GM12873 (cell line): Measurements from ENCODE around the gene CD99L2.

Experiments used
- CTCF ChIP-seq: IDR thresholded peaks from 2 replicates; pipeline ENCODE4 v1.5.1; 2012; ENCODE audit warnings: low read depth, mild to moderate bottlenecking, moderate library complexity, low read length, control low read depth; ENCODE audit not compliant: insufficient read depth; ENCODE audit errors: missing control alignments

Gene CD99L2

DNA sequence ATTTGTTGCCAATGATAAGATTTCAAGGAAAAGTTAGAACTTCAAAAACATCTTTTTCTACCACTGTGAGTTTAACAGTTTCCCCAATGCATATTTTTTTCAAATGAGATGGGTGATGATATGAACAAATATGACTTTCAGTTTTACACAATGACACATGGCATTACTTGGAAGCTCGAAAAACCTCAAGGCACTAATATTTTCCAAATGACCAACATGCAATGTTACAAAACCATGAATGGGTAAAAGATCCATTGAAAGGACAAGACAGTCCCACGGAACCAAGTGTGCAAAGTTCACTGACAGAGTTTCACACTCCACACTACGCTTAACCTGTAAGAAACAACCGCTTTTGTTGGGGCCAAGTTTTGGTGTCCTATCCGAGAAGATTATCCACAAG is 84.5 kb downstream of the CD99L2 start:
- TF ChIP-seq CTCF = no peak

GRCh38 chrX:150806827-150807226 is 91.6 kb downstream of the CD99L2 start:
- no peak for TF ChIP-seq CTCF

DNA sequence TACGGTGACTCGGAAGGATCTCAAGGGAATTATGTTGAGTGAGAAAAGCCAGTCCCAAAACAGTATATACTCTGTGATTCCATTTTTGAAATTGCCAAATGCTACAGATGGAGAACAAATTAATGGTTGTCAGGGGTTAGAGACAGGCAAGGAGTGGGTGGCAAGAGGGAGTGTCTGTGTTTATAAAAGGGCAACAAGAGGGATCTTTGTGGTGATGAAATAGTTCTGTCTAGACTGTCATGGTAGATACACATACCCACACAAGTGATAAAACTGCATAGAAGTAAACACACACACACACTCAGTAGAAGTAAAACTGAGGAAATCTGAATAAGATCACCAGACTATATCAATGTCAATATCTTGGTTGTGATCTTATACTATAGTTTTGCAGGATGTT is 92.7 kb downstream of the CD99L2 start:
- no peak for TF ChIP-seq CTCF

DNA sequence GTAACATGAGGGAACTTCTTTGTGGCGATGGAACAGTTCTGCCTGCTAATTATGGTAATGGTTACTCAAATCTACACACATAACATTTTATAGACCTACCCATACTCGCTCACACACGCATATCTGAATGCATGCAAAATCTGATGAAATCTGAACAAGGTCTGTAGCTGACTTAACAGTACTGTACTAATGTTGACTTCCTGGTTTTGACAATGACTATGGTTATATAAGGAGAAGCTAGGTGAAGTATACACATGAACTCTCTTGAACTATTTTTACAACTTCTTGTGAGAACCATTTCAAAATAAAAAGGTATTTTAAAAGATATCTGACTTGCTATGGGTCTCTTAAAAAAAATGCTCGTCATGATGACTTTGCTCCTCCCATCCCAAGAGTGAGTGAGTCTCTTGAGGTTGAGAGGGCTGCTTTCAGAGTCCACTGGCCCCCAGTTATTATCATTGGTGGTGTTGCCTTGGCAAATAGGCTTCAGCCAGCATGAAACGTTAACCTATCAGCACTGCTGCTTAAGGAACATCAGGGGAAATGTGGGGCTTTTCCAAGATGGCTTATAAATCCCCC is 105.4 kb downstream of the CD99L2 start:
- no peak for TF ChIP-seq CTCF

DNA sequence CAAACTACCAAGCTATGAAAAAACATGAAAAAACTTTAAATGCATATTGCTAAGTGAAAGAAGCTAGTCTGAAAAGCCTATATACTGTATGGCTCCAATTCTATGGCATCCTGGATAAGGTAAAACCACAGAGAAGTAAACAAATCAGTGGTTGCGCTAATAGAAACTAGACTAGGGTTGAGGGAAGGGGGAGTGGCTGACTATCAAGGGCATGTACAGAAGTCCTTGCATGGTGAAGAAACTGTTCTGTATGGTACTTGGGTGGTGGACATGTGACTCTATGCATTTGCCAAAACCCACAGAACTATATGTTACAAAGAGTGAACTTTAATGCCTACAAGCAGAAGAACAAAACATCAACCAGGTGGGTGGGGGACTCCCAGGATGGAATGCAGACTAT is 108.4 kb downstream of the CD99L2 start:
- TF ChIP-seq CTCF = no peak

GRCh38 chrX:150781677-150782076 is 116.8 kb downstream of the CD99L2 start:
- no peak for TF ChIP-seq CTCF

DNA sequence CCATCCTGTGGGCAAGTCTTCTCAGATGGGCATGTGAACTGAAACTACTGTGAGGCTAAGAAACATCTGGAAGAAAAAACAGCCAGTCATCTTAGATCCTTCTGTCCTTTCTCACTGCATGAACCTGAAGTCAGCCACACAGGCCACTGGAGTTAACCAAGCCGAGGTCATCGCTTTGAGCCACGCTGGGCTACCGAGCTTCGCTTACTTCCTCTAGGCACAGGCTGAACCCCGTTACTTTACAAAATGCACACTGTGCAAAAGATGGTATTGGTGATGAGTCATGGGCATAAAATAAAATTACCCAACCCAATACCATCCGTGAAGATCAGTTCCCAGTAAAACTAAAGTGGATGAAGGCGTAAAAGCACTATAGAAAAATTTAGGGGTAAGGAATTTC is 119.1 kb downstream of the CD99L2 start:
- TF ChIP-seq CTCF = no peak

DNA sequence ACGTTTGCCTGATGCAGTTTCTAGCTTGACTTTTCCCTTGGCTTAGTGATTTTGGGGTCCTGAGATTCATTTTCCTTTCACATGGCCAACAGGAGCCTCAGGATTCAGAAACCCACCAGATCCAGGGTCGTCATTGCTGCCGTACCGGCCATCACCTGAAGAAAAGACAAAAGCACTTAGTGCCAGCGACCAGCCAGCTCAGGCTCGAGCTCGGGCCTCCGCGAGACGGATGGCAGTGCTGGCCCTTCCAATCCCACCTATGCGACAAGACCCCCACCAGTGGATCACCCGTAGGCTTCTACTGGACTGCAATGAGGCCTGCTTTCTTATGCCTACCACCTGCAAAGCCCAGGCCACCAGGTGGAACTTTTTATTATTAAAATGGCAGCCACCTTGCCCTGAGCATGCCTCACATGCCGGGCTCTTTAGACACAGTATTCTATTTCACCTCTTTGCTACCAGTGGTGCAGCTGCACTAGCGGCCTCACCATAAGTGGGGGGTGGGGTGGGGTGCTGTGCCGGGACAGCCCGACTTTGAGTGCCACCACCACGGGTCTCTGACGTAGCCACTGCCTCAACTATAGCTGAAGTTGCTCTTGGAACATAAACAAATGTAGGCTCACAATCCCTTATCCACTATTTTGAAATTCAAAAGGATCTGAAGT is 121.0 kb downstream of the CD99L2 start:
- TF ChIP-seq CTCF = no peak
